MV-4-11 (cell line): ENCODE measurements around the gene LRRK1.

Experiments used
- DNase-seq: peaks from one replicate; lab custom pipeline; 2025; lab: John Stamatoyannopoulos, UW

Gene LRRK1

DNA sequence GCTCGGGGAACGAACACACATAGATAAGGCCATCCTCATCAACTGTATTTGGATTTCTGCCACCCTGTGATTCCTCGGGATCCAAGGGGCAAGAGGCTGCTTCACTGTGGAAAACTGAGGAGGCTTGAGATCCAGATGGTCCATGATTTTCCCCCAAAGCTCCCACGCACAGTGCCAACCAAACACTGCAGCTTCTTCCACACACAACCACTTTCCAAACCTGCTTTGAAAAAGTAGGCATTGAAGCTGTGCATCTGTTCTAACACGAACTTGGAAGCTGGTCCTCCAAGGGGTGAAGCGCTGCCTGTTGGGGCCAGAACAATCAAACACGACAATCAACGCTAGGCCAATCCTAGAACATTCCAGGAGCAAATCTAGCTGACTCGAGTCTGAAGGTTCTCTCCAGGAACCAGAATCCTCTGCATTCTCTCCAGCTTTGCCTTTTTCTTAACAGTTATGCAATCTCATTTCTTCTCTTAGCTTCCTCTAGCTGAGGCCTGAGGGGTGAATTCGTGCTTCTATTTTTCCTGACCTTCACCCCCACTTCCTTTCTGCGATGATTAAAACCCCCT is 104.4 kb downstream of the LRRK1 start:
- DNase-seq: no peak

GRCh38 chr15:101024073-101024695 is 105.0 kb downstream of the LRRK1 start:
- DNase-seq: no peak

- peak; percentile 31 for DNase-seq
Observed at GRCh38 chr15:101024706-101025500, 105.7 kb downstream of the LRRK1 start.

DNA sequence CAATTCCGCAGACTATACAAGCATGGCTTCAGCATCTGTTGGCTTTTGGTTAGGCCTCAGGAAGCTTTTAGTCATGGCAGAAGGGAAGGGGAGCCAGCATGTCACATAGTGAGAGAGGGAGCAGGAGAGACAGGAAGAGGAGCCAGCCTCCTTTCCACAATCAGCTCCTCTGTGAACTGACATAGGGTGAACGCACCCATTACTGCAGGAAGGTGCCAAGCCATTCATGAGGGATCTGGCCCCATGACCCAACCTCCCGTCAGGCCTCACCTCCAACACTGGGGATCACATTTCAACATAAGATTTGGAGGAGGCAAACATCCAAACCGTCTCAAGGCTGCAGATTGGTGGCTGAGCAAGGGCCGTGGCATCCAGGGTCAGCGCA is 106.3 kb downstream of the LRRK1 start:
- no peak for DNase-seq

- no peak for DNase-seq
Observed at GRCh38 chr15:101025896-101026631, 106.9 kb downstream of the LRRK1 start.

DNA sequence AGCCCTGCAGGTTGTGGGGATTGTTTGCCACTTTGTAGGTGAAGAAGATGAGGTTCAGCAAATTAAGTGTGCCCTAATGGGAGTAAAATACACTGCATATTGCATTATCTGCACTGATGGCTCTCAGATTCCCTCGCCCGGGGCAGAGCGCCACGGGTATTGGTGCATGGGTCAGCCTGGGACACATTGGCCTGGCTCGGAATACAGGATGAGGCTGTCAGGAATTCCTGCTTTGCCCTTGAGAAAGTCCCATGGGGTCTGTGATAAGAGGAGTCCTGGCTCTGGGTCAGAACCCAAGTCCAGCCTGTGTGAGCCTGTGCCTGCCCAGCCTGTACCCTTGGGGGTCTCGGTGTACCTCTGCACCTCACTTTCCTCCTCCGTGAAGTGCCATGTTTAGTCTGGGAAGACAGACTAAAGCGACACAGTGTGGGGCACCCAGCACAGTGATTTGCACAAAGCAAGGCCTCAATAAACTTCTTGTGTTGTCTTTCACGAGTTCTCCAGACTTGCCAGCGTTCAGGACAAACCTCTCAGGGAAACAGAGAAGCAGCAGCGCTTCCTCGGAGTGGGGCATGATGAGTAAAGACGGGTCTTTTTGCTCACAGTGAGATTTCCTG is 107.6 kb downstream of the LRRK1 start:
- no peak for DNase-seq

DNA sequence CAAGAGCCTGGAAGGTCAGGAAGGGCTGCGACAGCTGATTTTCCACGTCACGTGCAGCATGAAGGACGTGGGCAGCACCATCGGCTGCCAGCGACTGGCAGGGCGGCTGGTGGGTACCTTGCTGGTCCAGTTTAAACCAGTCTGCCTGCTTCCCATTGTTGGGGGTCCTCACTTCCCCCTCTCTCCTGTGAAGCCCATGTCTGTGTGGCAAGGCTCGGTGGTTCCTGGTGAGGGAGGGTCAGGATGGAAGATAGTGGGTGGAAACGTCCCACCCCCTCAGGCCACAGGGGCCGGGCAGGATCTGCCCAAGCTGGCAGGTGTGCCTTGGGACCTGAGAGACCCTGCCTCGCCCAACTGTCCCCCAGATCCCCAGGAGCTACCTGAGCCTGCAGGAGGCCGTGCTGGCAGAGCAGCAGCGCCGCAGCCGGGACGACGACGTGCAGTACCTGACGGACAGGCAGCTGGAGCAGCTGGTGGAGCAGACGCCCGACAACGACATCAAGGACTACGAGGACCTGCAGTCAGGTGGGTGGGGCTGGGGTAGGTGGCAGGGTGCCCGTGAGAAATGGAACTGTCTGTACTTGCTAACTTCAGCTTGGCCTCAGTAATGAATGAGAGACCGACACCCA is 108.2 kb downstream of the LRRK1 start:
- no peak for DNase-seq

DNA sequence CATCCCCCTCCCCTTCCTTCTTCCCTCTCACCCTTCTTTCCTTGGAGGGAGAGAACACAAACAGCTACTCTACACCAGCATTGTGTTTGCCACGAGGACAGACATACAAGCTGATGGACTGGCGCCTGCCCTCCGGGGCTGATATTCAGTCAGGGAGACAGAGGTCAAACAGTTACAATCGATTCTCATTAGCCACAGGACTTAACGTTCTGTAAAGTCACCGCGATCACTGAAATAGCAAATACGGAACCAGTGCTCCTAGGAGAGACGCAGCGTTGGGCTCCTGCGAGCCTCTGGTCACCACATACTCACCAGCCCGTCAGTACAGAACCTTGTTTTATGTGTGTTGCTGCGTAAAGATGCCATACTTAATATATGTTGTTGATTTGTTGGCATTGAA is 108.8 kb downstream of the LRRK1 start:
- no peak for DNase-seq

GRCh38 chr15:101028321-101028720 is 109.2 kb downstream of the LRRK1 start:
- no peak for DNase-seq

DNA sequence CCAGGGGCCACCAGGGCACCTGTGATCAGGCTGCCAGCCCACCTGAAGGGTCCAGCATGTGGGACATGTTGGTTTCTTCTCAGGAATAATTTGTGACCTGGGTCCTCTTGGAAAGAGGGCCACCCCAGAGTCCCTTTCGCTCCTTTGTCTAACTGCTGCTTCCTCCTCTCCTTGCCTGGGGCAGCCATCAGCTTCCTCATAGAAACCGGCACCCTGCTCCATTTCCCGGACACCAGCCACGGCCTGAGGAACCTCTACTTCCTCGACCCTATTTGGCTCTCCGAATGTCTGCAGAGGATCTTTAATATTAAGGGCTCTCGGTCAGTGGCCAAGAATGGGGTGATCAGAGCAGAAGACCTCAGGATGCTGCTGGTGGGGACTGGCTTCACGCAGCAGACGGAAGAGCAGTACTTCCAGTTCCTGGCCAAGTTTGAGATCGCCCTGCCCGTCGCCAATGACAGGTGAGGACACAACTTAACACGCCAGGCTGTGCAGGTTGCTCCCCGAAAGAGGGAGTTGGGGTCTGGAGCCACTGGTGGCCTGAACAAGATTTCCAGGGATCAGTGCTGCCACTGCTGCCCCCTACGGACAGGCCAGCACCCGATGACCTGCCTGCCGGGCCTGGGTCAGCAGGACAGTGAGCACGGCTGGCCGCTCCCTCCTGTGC is 109.7 kb downstream of the LRRK1 start:
- DNase-seq: no peak

DNA sequence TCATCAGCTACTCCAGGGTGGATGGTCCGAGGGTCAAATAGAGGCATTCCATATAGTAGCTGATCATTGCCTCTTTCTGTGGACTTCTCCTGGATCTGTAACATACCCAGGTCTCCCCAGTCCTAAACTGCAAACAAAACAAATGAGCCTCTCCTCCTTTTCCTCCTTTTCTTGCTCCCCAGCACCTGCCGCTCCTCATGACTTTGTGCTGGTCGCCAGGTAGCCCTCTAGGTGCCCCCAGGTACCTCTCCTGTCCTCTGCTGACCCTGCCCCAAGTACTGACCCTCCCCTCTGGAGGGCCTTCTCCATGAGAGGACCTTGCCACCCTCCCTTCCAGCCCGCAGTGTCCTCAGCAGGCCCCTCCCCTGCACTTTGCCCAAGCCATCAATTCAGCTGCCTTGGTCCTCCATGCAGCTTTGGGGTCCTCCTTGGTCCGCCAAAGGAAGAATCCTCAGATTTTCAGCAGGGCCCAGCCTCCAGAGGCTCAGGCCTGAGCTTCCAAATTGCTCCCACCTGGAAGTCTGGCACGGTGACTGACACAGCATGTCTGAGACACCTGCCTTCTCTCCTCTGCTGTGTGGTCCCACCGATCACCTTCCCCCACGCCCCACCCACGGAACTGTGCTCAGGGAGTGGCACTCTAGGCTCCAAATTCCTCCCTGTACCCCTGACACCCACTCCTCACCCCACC is 111.0 kb downstream of the LRRK1 start:
- no peak for DNase-seq

GRCh38 chr15:101031213-101031612 is 112.1 kb downstream of the LRRK1 start:
- DNase-seq: no peak

DNA sequence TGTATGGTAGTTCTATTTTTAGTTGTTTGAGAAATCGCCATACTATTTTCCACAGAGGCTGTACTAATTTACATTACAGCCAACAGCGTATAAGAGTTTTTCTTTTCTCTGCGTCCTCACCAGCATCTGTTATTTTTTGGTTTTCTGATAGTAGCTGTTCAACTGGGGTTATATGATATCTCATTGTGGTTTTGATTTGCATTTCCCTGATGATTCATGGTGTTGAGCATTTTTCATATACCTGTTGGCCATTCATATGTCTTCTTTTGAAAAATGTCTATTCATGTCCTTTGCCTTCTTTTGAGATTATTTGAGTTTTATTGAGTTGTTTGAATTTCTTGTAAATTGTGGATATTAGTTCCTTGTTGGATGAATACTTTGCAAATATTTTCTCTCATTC is 114.6 kb downstream of the LRRK1 start:
- no peak for DNase-seq

- DNase-seq: peak; percentile 87
Observed at GRCh38 chr15:101035611-101036010, 116.5 kb downstream of the LRRK1 start.

DNA sequence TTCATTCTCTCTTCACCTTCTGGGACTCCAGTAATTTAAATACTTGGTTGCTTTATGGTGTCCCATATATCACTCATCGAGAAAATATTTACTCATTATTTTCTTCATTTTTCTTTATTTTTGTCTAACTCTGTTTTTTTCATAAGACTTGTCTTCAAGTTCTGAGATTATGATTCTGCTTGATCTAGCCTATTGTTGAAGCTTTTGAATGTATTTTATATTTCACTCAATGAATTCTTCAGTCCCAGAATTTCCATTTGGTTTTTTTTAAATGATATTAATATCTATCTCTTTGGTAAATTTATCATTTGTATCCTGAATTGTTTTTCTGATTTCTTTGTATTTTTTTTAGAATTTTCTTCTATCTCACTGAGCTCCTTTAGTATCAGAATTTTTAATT is 117.0 kb downstream of the LRRK1 start:
- no peak for DNase-seq

- no peak for DNase-seq
Observed at GRCh38 chr15:101037090-101037830, 118.1 kb downstream of the LRRK1 start.

- no peak for DNase-seq
Observed at GRCh38 chr15:101038327-101039003, 119.3 kb downstream of the LRRK1 start.

GRCh38 chr15:101039461-101039860 is 120.3 kb downstream of the LRRK1 start:
- no peak for DNase-seq

DNA sequence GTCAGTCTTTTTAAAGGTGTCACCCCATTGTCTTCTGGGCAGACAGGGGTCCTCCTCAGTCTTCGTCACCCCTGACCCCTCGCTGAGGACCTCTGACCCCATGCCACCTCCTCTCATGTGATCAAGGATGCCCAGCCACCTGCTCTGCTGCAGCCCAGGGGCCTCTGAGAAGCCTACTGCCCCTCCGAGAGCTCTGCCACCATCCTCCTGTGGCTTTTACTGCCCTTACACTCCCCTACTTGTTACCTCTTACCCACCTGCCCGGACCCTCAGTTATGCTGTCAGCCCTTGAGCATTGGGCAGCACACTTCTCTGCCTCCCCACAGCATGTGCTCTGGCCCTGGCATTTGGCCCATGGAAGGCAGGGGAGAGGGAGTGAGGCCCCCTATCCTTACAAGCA is 123.2 kb downstream of the LRRK1 start:
- DNase-seq: no peak
